SK-N-SH (cell line): ENCODE results near the gene MAGEA6. TPM values are rescaled to one million over a fixed set of nuclear protein-coding genes. Genes with fewer than 3 reads are reported as not detected.
"Not testable (repeated sequence)": the region's sequence is repeated elsewhere in the genome, so short reads cannot be mapped to it uniquely, and the experiment has no call there.

ENCODE experiments used
- CTCF ChIA-PET: fragments of 300-600, 350-600 bp; formaldehyde crosslinking; extraction: SDS; loops from one replicate; lab custom pipeline; 2021; lab: Yijun Ruan, JAX
- POLR2A ChIA-PET: fragments of 350-600 bp; sonication (Branson Sonifier 250); formaldehyde crosslinking; extraction: SDS; loops from one replicate; lab custom pipeline; 2020; ENCODE audit warnings: antibody characterized with exemption, inconsistent platforms; lab: Yijun Ruan, JAX
- DNase-seq: peaks from one replicate; pipeline ENCODE4 v3.0.0; 2012
- H2AFZ ChIP-seq: fragments of 200-600 bp; sonication (generic); 2 replicates; pipeline ENCODE4 v1.8.1; 2016; ENCODE audit warnings: antibody characterized with exemption, mild to moderate bottlenecking, low read depth
- H3F3A ChIP-seq: fragments of 200-600 bp; sonication (generic); replicated peaks from 2 replicates; pipeline ENCODE3; 2016; ENCODE audit warnings: antibody characterized with exemption, mild to moderate bottlenecking; ENCODE audit not compliant: insufficient read depth
- H3K27ac ChIP-seq, 2 experiments: fragments of 200-500 bp in 1 of 2; fragments of 200-600 bp in 1 of 2; sonication (Bioruptor generic) in 1 of 2; sonication (generic), shearing (Covaris generic) in 1 of 2; 2 replicates each; pipeline versions ENCODE4 v1.5.1 to v1.6.1; 2014 to 2016; ENCODE audit warnings: low read depth in 2 of 2, inconsistent platforms in 1 of 2, low read length in 1 of 2, mild to moderate bottlenecking in 1 of 2, mixed read lengths in 1 of 2
- H3K27me3 ChIP-seq: fragments of 200-600 bp; sonication (generic), shearing (Covaris generic); 2 replicates; pipeline ENCODE4 v1.6.1; 2016; ENCODE audit warnings: mixed run types; ENCODE audit not compliant: insufficient read depth
- H3K36me3 ChIP-seq, 2 experiments: fragments of 200-500 bp in 1 of 2; fragments of 200-600 bp in 1 of 2; sonication (Bioruptor generic) in 1 of 2; sonication (generic) in 1 of 2; replicated peaks in 1 of 2; 2 replicates each; pipeline versions ENCODE3 to v1.5.1; 2014 to 2016; ENCODE audit warnings: low read length in 1 of 2, mild to moderate bottlenecking in 1 of 2; ENCODE audit not compliant: insufficient read depth in 2 of 2, control insufficient read depth in 1 of 2
- H3K4me1 ChIP-seq, 2 experiments: fragments of 200-500 bp in 1 of 2; fragments of 200-600 bp in 1 of 2; sonication (Bioruptor generic) in 1 of 2; sonication (generic), shearing (Covaris generic) in 1 of 2; 2 replicates each; pipeline versions ENCODE4 v1.5.1 to v1.6.1; 2014 to 2016; ENCODE audit warnings: low read depth in 1 of 2, low read length in 1 of 2, mixed run types in 1 of 2; ENCODE audit not compliant: insufficient read depth in 2 of 2, control insufficient read depth in 1 of 2
- H3K4me2 ChIP-seq: fragments of 200-600 bp; sonication (generic), shearing (Covaris generic); 2 replicates; pipeline ENCODE4 v1.6.1; 2017; ENCODE audit warnings: mixed run types
- H3K4me3 ChIP-seq, 2 experiments: fragments of 200-500 bp in 1 of 2; fragments of 200-600 bp in 1 of 2; sonication (Bioruptor generic) in 1 of 2; sonication (generic), shearing (Covaris generic) in 1 of 2; 2 replicates each; pipeline versions ENCODE4 v1.5.1 to v1.8.1; 2014 to 2016; ENCODE audit warnings: low read depth in 2 of 2, inconsistent platforms in 1 of 2, low read length in 1 of 2, mild to moderate bottlenecking in 1 of 2, mixed read lengths in 1 of 2, moderate library complexity in 1 of 2
- H3K79me2 ChIP-seq: fragments of 200-600 bp; sonication (generic); 2 replicates; pipeline ENCODE4 v1.8.1; 2017; ENCODE audit warnings: mild to moderate bottlenecking; ENCODE audit not compliant: insufficient read depth
- H3K9ac ChIP-seq: fragments of 200-600 bp; sonication (generic); 2 replicates; pipeline ENCODE4 v1.6.1; 2017; ENCODE audit warnings: mixed run types
- H3K9me2 ChIP-seq: fragments of 200-600 bp; sonication (generic); 2 replicates; pipeline ENCODE4 v1.6.1; 2017; ENCODE audit warnings: mixed run types
- H3K9me3 ChIP-seq: fragments of 200-600 bp; sonication (generic); 2 replicates; pipeline ENCODE4 v1.6.1; 2017; ENCODE audit warnings: mixed run types, mild to moderate bottlenecking, moderate library complexity
- H4K20me1 ChIP-seq: fragments of 200-600 bp; sonication (generic); 2 replicates; pipeline ENCODE4 v1.6.1; 2017; ENCODE audit warnings: mild to moderate bottlenecking, mixed run types; ENCODE audit not compliant: insufficient read depth
- CHD2 ChIP-seq: fragments of 150-350 bp; IDR thresholded peaks from 2 replicates; pipeline ENCODE4 v1.6.1; 2018; ENCODE audit warnings: low read length; ENCODE audit not compliant: partially characterized antibody
- ELF1 ChIP-seq: IDR thresholded peaks from 2 replicates; pipeline ENCODE4 v1.4.0; 2012
- EP300 ChIP-seq, 2 experiments: IDR thresholded peaks; 2 replicates each; pipeline versions ENCODE4 v1.4.0 to v1.6.1; 2012; ENCODE audit warnings: borderline replicate concordance in 1 of 2, low read depth in 1 of 2, low read length in 1 of 2
- EZH2phosphoT487 ChIP-seq: fragments of 200-600 bp; sonication (generic); IDR thresholded peaks from 2 replicates; pipeline ENCODE4 v1.6.1; 2017; ENCODE audit warnings: low read depth, mixed run types, mild to moderate bottlenecking, antibody characterized with exemption, moderate library complexity, borderline replicate concordance
- FOSL2 ChIP-seq: IDR thresholded peaks from 2 replicates; pipeline ENCODE4 v1.4.0; 2012; ENCODE audit warnings: low read depth, mild to moderate bottlenecking, moderate library complexity, borderline replicate concordance
- FOXJ3 ChIP-seq: sonication (generic); formaldehyde crosslinking; IDR thresholded peaks from 2 replicates; pipeline ENCODE4 v1.5.1; 2020; ENCODE audit warnings: mild to moderate bottlenecking, missing genetic modification reagents
- FOXM1 ChIP-seq: IDR thresholded peaks from 2 replicates; pipeline ENCODE4 v1.4.0; 2012; ENCODE audit warnings: low read depth, mild to moderate bottlenecking
- GABPA ChIP-seq: IDR thresholded peaks from 2 replicates; pipeline ENCODE4 v1.4.0; 2012; ENCODE audit warnings: low read depth, mild to moderate bottlenecking
- MAX ChIP-seq: IDR thresholded peaks from 2 replicates; pipeline ENCODE4 v1.4.0; 2012; ENCODE audit warnings: low read depth
- NRF1 ChIP-seq: IDR thresholded peaks from 2 replicates; pipeline ENCODE4 v1.6.1; 2012; ENCODE audit warnings: low read depth, mild to moderate bottlenecking, low read length
- PBX3 ChIP-seq: IDR thresholded peaks from 2 replicates; pipeline ENCODE4; 2012
- POLR2AphosphoS5 ChIP-seq: IDR thresholded peaks from 2 replicates; pipeline ENCODE4 v1.6.1; 2012; ENCODE audit warnings: low read depth, low read length
- RAD21 ChIP-seq: IDR thresholded peaks from 2 replicates; pipeline ENCODE4 v1.6.1; 2012; ENCODE audit warnings: mild to moderate bottlenecking, low read length
- RXRA ChIP-seq: IDR thresholded peaks from 2 replicates; pipeline ENCODE4 v1.4.0; 2012; ENCODE audit warnings: low read depth, mild to moderate bottlenecking, borderline replicate concordance
- USF1 ChIP-seq: IDR thresholded peaks from 2 replicates; pipeline ENCODE4 v1.4.0; 2012; ENCODE audit warnings: low read depth, borderline replicate concordance
- WGBS: methylation state at CpG from one replicate; pipeline ENCODE4 v1.1.6; 2017; ENCODE audit warnings: low lambda C conversion rate; 5-methylcytosine and 5-hydroxymethylcytosine counted together
- polyA plus RNA-seq, 3 experiments: library from polyadenylated mRNA; depleted of rRNA; stranded (reverse); fragments of >200 nt; gene quantifications; 2 replicates each; pipeline ENCODE4 v1.2.3, GENCODE V29; 2012
- TF ChIP-seq, protein P1 (sequence below): IDR thresholded peaks from 2 replicates; pipeline ENCODE4 v1.4.0; 2012; ENCODE audit warnings: low read depth, borderline replicate concordance

Gene MAGEA6
- polyA plus RNA-seq, 1 of the 3 experiments (the other 2 are of a cell fraction): 63.1 TPM

DNA sequence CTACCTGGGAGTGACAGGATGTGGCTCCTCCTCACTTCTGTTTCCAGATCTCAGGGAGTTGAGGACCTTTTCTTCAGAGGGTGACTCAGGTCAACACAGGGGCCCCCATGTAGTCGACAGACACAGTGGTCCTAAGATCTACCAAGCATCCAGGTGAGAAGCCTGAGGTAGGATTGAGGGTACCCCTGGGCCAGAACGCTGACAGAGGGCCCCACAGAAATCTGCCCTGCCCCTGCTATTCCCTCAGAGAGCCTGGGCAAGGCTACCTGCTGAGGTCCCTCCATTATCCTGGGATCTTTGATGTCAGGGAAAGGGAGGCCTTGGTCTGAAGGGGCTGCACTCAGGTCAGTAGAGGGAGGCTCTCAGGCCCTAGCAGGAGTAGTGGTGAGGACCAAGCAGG lies 34.4 kb downstream of the MAGEA6 start:
- POLR2A ChIA-PET: no interaction called here
- TF ChIP-seq, protein P1, sequence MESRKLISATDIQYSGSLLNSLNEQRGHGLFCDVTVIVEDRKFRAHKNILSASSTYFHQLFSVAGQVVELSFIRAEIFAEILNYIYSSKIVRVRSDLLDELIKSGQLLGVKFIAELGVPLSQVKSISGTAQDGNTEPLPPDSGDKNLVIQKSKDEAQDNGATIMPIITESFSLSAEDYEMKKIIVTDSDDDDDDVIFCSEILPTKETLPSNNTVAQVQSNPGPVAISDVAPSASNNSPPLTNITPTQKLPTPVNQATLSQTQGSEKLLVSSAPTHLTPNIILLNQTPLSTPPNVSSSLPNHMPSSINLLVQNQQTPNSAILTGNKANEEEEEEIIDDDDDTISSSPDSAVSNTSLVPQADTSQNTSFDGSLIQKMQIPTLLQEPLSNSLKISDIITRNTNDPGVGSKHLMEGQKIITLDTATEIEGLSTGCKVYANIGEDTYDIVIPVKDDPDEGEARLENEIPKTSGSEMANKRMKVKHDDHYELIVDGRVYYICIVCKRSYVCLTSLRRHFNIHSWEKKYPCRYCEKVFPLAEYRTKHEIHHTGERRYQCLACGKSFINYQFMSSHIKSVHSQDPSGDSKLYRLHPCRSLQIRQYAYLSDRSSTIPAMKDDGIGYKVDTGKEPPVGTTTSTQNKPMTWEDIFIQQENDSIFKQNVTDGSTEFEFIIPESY: no peak
- TF ChIP-seq ELF1: no peak
- no peak for TF ChIP-seq GABPA
- WGBS: no CpG with 5 or more reads among the region's 2 CpGs

GRCh38 chrX:152734143-152734858 lies 35.2 kb downstream of the MAGEA6 start:
- 41% methylated on average over 21 of the region's 22 CpGs for WGBS

More for the DNA sequence above, 34.4 kb downstream of the MAGEA6 start:
- Histone ChIP-seq H3K9ac (no peak overlapping the region), H4K20me1 (no peaks in the 10 kb centered on the region), H3K4me2 (no peak overlapping the region), H3K27me3 (no peaks in the 10 kb centered on the region), H3K4me3 (peak overlapping the region in 1 of 2 experiments; percentile 73; a peak in 1 of 4 replicates), H3F3A (no peaks in the 10 kb centered on the region), H3K9me3 (no peaks in the 10 kb centered on the region), H2AFZ (no peak overlapping the region), H3K79me2 (peaks cover 46% of the 10 kb centered on the region), H3K4me1 (peaks cover 0 to 6% of the 10 kb centered on the region in 2 experiments; a peak in 1 of 4 replicates), H3K9me2 (no peaks in the 10 kb centered on the region), H3K36me3 (peaks cover 2 to 4% of the 10 kb centered on the region in 2 experiments), H3K27ac (no peak overlapping the region)
- DNase-seq: no peak
- CTCF ChIA-PET: no interaction called here

GRCh38 chrX:152733261-152733975 lies 36.1 kb downstream of the MAGEA6 start, which contains the start of the genes CSAG1 and MAGEA12:
Gene CSAG1 (minus strand): TSS chrX:152733721. CDS start chrX:152732460, 1,261 bp downstream.
Gene MAGEA12 (plus strand): TSS chrX:152733757. CDS start chrX:152736162, 2,405 bp downstream.
- Histone ChIP-seq H3K27me3 (no peaks in the 10 kb centered on the region), H3K4me1 (peaks cover 0 to 6% of the 10 kb centered on the region in 2 experiments; a peak in 1 of 4 replicates), H4K20me1 (no peaks in the 10 kb centered on the region), H3K9me2 (no peaks in the 10 kb centered on the region), H3F3A (no peaks in the 10 kb centered on the region), H3K4me3 (peak within 1 kb of the TSS; percentile 64 to 73), H3K36me3 (peaks cover 2 to 4% of the 10 kb centered on the region in 2 experiments), H2AFZ (no peak within 1 kb of the TSS), H3K4me2 (peak within 1 kb of the TSS; percentile 79), H3K9ac (peak within 1 kb of the TSS; percentile 82), H3K79me2 (peaks cover 55% of the 10 kb centered on the region), H3K27ac (no peak within 1 kb of the TSS), H3K9me3 (no peaks in the 10 kb centered on the region)
- ChIA-PET CTCF (no interaction called here), POLR2A (no interaction called here)
- peak; percentile 81 for DNase-seq
- WGBS: 11% methylated on average over 4 of the region's 21 CpGs
- TF ChIP-seq MAX (no peak), FOSL2 (no peak), EZH2phosphoT487 (no peak), FOXJ3 (CRISPR knock-in tag) (no peak), EP300 (IDR thresholded peaks at IDR 0.05; ENCODE audit: borderline replicate concordance in 1 of 2, low read depth in 1 of 2, low read length in 1 of 2) (no peak), USF1 (peak; percentile 91), NRF1 (peak; percentile 54; the same call in 1 of the 2 replicates), RXRA (no peak), PBX3 (no peak), CHD2 (peak; percentile 98), FOXM1 (no peak), POLR2AphosphoS5 (0 out of 2 replicates have a peak, but pooled peaks have one; percentile 32), RAD21 (no peak)

More at GRCh38 chrX:152734143-152734858, 35.2 kb downstream of the MAGEA6 start:
- H3K9me3 ChIP-seq, H3K9me2 ChIP-seq, CTCF ChIA-PET, H3K4me1 ChIP-seq, H3K27ac ChIP-seq, H3K27me3 ChIP-seq, H4K20me1 ChIP-seq, H3F3A ChIP-seq, H3K36me3 ChIP-seq, POLR2A ChIA-PET, H2AFZ ChIP-seq: not testable (repeated sequence)
- peak overlapping the region; percentile 60 to 73 for H3K4me3 ChIP-seq
- H3K79me2 ChIP-seq: peaks cover 52% of the 10 kb centered on the region
- DNase-seq: peak; percentile 17
- peak overlapping the region; percentile 79 for H3K4me2 ChIP-seq
- peak overlapping the region; percentile 82 for H3K9ac ChIP-seq
